Jurkat, Clone E6-1 (cell line): Measurements from ENCODE around the gene JADE2.

Source experiments
- DNase-seq: peaks from one replicate; pipeline ENCODE4 v3.0.0-alpha.2; 2011; ENCODE audit warnings: low read depth, low spot score
- H3K4me3 ChIP-seq: 2 replicates; pipeline ENCODE4 v1.5.1; 2011; ENCODE audit warnings: mild to moderate bottlenecking, low read length, control low read depth, moderate library complexity

Gene JADE2

GRCh38 chr5:134564396-134564795 is 38.9 kb downstream of the JADE2 start:
- no peak for DNase-seq
- H3K4me3 ChIP-seq, result no peak overlapping the region

- DNase-seq, result no peak
- H3K4me3 ChIP-seq, result no peak overlapping the region
These were observed 40.6 kb downstream of the JADE2 start for GRCh38 chr5:134565791-134566740.

GRCh38 chr5:134566741-134567221 is 41.3 kb downstream of the JADE2 start:
- no peak overlapping the region for H3K4me3 ChIP-seq
- DNase-seq, result no peak

- no peak for DNase-seq
- no peak overlapping the region for H3K4me3 ChIP-seq
These were observed 42.3 kb downstream of the JADE2 start for GRCh38 chr5:134567641-134568336.

GRCh38 chr5:134568337-134568700 is 42.8 kb downstream of the JADE2 start:
- no peak overlapping the region for H3K4me3 ChIP-seq
- no peak for DNase-seq

GRCh38 chr5:134568761-134569695 is 43.6 kb downstream of the JADE2 start:
- no peak for DNase-seq
- no peak overlapping the region for H3K4me3 ChIP-seq

GRCh38 chr5:134569758-134570364 is 44.4 kb downstream of the JADE2 start:
- no peak for DNase-seq
- H3K4me3 ChIP-seq, result no peak overlapping the region

- H3K4me3 ChIP-seq, result no peak overlapping the region
- no peak for DNase-seq
These were observed 44.9 kb downstream of the JADE2 start for GRCh38 chr5:134570365-134570758.

GRCh38 chr5:134570886-134571285 is 45.4 kb downstream of the JADE2 start:
- no peak overlapping the region for H3K4me3 ChIP-seq
- no peak for DNase-seq

- no peak for DNase-seq
- no peak overlapping the region for H3K4me3 ChIP-seq
These were observed 46.4 kb downstream of the JADE2 start for GRCh38 chr5:134571693-134572405.

GRCh38 chr5:134572811-134573210 is 47.3 kb downstream of the JADE2 start:
- no peak for DNase-seq
- no peak overlapping the region for H3K4me3 ChIP-seq

GRCh38 chr5:134574521-134574920 is 49.1 kb downstream of the JADE2 start:
- no peak overlapping the region for H3K4me3 ChIP-seq
- DNase-seq, result no peak

GRCh38 chr5:134575316-134575715 is 49.8 kb downstream of the JADE2 start:
- no peak overlapping the region for H3K4me3 ChIP-seq
- no peak for DNase-seq

- no peak for DNase-seq
- no peak overlapping the region for H3K4me3 ChIP-seq
These were observed 51.0 kb downstream of the JADE2 start for GRCh38 chr5:134576386-134577021.

- H3K4me3 ChIP-seq, result no peak overlapping the region
- DNase-seq, result no peak
These were observed 51.7 kb downstream of the JADE2 start for GRCh38 chr5:134577022-134577795.

GRCh38 chr5:134577796-134578577 is 52.5 kb downstream of the JADE2 start:
- peak; percentile 63 for DNase-seq
- H3K4me3 ChIP-seq, result no peak overlapping the region
